Gastroesophageal sphincter (tissue), 4 donors: Measurements from ENCODE around the gene KIF2A. TPM values are rescaled to one million over a fixed set of nuclear protein-coding genes. Genes with fewer than 3 reads are reported as not detected.
A peak's percentile ranks its signal among the peaks of the same experiment; 100 is the strongest.

Source experiments
- ATAC-seq: fragments of 150-250 bp; one replicate; pipeline ENCODE4 v1.9.1; 2016; ENCODE audit warnings: mild to moderate bottlenecking, moderate library complexity
- H3K27ac ChIP-seq, 4 donors: fragments of 200-600 bp; sonication (generic) in 3 of 4; 1 replicate in 3 of 4; 2 replicates in 1 of 4; pipeline ENCODE4 v1.5.1; 2016 to 2019
- H3K27me3 ChIP-seq: fragments of 200-600 bp; sonication (generic); one replicate; pipeline ENCODE4 v1.5.1; 2019
- H3K36me3 ChIP-seq, 2 donors: fragments of 200-600 bp; sonication (generic); one replicate each; pipeline ENCODE4 v1.5.1; 2019; ENCODE audit warnings: control low read depth in 1 of 2
- H3K4me1 ChIP-seq, 3 donors: fragments of 200-600 bp; sonication (generic); 1 replicate in 2 of 3; 2 replicates in 1 of 3; pipeline ENCODE4 v1.5.1; 2016 to 2019; ENCODE audit warnings: control low read depth in 2 of 3
- H3K4me3 ChIP-seq, 2 donors: fragments of 200-600 bp; sonication (generic); one replicate each; pipeline ENCODE4 v1.5.1; 2019; ENCODE audit warnings: mild to moderate bottlenecking in 1 of 2, moderate library complexity in 1 of 2
- H3K9me3 ChIP-seq, 3 donors: fragments of 200-600 bp; sonication (generic); one replicate each; pipeline ENCODE4 v1.5.1; 2017 to 2019; ENCODE audit warnings: control low read depth in 2 of 3
- EP300 ChIP-seq: sonication (generic); formaldehyde crosslinking; IDR thresholded peaks from one replicate; pipeline ENCODE4 v1.6.1; 2017; ENCODE audit warnings: antibody characterized with exemption, mild to moderate bottlenecking
- POLR2A ChIP-seq, 2 donors: fragments of 450-650 bp; IDR thresholded peaks; one replicate each; pipeline ENCODE4 v1.6.1; 2017; ENCODE audit warnings: antibody characterized with exemption in 2 of 2, mild to moderate bottlenecking in 2 of 2, moderate library complexity in 1 of 2
- POLR2AphosphoS5 ChIP-seq: sonication (generic); formaldehyde crosslinking; IDR thresholded peaks from one replicate; pipeline ENCODE4 v1.6.1; 2017; ENCODE audit warnings: antibody characterized with exemption
- WGBS, 2 donors: methylation state at CpG; one replicate each; pipeline ENCODE4 v1.1.5; 2018; ENCODE audit warnings: low coverage in 1 of 2; 5-methylcytosine and 5-hydroxymethylcytosine counted together
- total RNA-seq, 4 donors: library from RNA; depleted of rRNA; stranded (reverse); fragments of >200 nt; gene quantifications; one replicate each; pipeline ENCODE4 v1.1.0, GENCODE V29; 2016
- TF ChIP-seq, protein P1 (sequence below), 4 experiments: fragments of 200-600 bp in 2 of 4; fragments of 450-650 bp in 2 of 4; sonication (generic) in 1 of 4; IDR thresholded peaks; one replicate each; pipeline ENCODE4 v1.5.1; 2017 to 2019; ENCODE audit warnings: antibody characterized with exemption in 4 of 4, mild to moderate bottlenecking in 2 of 4, moderate library complexity in 2 of 4

Gene KIF2A
- total RNA-seq, 4 donors from 2014 or later: 27.1 to 50.6 (median 33.6) TPM

DNA sequence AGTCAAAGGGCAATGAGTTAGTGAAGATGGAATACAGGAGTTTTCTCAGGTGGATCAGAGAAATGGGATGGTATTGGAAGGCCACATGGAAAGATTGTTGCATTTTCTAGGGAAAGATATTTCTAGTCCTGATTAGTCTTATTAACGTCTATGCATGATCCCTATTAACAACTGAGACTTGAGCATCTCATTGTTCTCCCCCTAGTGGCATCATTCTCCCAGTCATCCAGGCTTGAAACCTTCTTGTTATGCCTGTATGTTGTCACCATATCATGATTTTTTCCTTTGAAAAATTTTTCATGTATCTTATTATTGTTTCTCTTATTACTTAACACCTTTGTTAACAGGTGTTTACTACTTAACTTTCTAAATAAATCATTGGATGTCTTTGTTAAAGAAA, 34.4 kb downstream of the KIF2A start:
- 7 to 36% methylated on average over 1 of the region's 1 CpG for WGBS, 2 donors

DNA sequence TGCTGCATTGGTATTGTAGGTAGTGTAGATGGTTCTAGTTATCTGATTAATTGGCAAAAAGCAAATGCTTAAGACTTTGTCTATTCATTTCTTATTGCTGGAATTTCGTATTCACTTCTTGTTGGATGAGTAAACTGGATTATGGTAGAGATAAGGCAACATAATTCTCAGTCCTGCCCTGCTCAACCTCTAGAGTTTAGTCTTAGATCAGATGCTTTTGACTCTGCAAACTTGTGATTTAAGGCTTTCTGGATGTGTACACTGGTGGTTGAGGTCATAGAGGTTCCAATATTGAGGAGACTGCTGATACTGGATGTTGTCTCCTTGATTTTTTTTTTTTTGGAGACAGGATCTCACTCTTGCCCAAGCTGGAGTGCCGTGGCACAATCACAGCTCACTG, 35.0 kb downstream of the KIF2A start:
- ATAC-seq: no peak
- Histone ChIP-seq H3K27ac (no peak overlapping the region), H3K4me3 (no peak overlapping the region), H3K27me3 (no peaks in the 10 kb centered on the region), H3K9me3 (no peaks in the 10 kb centered on the region), H3K36me3 (no peaks in the 10 kb centered on the region), H3K4me1 (no peaks in the 10 kb centered on the region)
- 95 to 100% methylated on average over 2 of the region's 2 CpGs for whole genome bisulfite sequencing, 2 donors
- TF ChIP-seq POLR2AphosphoS5 (no peak), POLR2A (IDR thresholded peaks at IDR 0.05) (no peak), EP300 (no peak)
- TF ChIP-seq, protein P1, sequence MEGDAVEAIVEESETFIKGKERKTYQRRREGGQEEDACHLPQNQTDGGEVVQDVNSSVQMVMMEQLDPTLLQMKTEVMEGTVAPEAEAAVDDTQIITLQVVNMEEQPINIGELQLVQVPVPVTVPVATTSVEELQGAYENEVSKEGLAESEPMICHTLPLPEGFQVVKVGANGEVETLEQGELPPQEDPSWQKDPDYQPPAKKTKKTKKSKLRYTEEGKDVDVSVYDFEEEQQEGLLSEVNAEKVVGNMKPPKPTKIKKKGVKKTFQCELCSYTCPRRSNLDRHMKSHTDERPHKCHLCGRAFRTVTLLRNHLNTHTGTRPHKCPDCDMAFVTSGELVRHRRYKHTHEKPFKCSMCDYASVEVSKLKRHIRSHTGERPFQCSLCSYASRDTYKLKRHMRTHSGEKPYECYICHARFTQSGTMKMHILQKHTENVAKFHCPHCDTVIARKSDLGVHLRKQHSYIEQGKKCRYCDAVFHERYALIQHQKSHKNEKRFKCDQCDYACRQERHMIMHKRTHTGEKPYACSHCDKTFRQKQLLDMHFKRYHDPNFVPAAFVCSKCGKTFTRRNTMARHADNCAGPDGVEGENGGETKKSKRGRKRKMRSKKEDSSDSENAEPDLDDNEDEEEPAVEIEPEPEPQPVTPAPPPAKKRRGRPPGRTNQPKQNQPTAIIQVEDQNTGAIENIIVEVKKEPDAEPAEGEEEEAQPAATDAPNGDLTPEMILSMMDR (IDR thresholded peaks at IDR 0.05): no peak

More for the DNA sequence above, 34.4 kb downstream of the KIF2A start:
- Histone ChIP-seq H3K4me3 (no peak overlapping the region), H3K9me3 (no peaks in the 10 kb centered on the region), H3K27ac (no peak overlapping the region), H3K4me1 (no peaks in the 10 kb centered on the region), H3K27me3 (no peaks in the 10 kb centered on the region), H3K36me3 (no peaks in the 10 kb centered on the region)
- TF ChIP-seq, protein P1 (IDR thresholded peaks at IDR 0.05): peak in 1 of 4 experiments; percentile 28
- TF ChIP-seq EP300 (no peak), POLR2AphosphoS5 (no peak), POLR2A (IDR thresholded peaks at IDR 0.05) (no peak)
- no peak for ATAC-seq

DNA sequence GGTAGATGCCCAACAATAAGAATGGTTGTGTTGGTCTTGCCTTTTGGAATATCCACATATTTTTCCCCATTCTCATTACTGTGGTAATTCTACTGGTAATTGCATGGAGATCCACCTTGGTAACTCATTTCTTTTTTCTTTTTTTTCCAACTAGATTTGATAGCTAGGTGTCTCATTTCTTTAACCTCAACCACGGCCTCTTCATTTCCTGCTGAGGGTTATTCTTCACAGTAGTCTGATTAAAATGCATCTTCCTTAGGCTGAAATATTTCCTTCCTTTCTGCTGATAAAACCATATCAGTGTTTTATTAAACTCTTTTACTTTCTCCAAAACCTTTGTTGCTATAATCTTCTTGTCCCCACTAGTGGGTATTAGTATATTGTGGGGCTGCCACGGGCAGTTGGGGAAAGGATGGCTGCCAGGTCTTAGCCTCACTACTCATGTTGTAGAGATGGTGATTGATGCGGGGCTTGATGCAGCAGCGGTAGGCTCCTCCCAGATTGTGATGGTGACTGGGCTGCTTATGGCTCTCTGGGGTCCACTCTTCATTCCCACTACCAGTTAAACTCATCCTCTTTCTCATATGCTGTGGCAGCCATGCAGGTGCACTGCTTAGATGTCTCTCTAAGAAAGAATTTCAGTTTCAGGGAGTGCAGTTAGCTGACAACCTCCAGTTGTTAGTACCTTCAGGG, 35.9 kb downstream of the KIF2A start:
- H3K4me3 ChIP-seq: no peak overlapping the region
- peaks cover 0 to 7% (median 0%) of the 10 kb centered on the region in 3 donors for H3K4me1 ChIP-seq
- no peaks in the 10 kb centered on the region for H3K9me3 ChIP-seq
- H3K27me3 ChIP-seq: no peaks in the 10 kb centered on the region
- H3K27ac ChIP-seq: no peak overlapping the region
- no peak for ATAC-seq
- TF ChIP-seq POLR2AphosphoS5: no peak
- TF ChIP-seq, protein P1 (IDR thresholded peaks at IDR 0.05): no peak
- no peak for TF ChIP-seq POLR2A (IDR thresholded peaks at IDR 0.05)
- no peak for TF ChIP-seq EP300
- WGBS, 2 donors: 67 to 94% methylated on average over 2 to 4 of the region's 4 CpGs
- no peaks in the 10 kb centered on the region for H3K36me3 ChIP-seq

DNA sequence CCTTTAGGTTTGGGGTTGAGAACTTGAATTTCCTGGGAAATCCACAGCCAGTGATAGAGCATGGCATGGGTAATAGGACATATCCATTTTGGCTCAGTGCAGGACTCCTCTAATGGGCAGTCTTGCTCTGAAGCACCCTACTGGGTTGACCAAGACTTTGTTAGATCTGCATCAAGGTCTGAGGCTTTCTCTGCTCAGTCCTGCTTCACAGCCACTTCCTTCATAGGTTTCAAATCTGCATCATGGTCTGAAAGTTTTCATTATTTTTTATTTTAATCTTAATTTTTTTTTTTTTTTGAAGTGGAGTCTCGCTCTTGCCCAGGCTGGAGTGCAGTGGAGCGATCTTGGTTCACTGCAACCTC, 36.5 kb downstream of the KIF2A start:
- Histone ChIP-seq H3K27me3 (no peaks in the 10 kb centered on the region), H3K4me1 (peaks cover 0 to 7% (median 0%) of the 10 kb centered on the region in 3 donors), H3K4me3 (no peak overlapping the region), H3K36me3 (peaks cover 0 to under 1% of the 10 kb centered on the region in 2 donors), H3K9me3 (no peaks in the 10 kb centered on the region), H3K27ac (no peak overlapping the region)
- 100% methylated on average over 2 of the region's 2 CpGs; no CpG with 5 or more reads in 1 of the 2 donors for WGBS, 2 donors
- TF ChIP-seq, protein P1 (IDR thresholded peaks at IDR 0.05): no peak
- TF ChIP-seq EP300 (no peak), POLR2AphosphoS5 (no peak), POLR2A (IDR thresholded peaks at IDR 0.05) (no peak)
- ATAC-seq: no peak

- no peak overlapping the region for H3K4me3 ChIP-seq
- no peak overlapping the region for H3K27ac ChIP-seq
- no peaks in the 10 kb centered on the region for H3K9me3 ChIP-seq
- no peak for ATAC-seq
- H3K4me1 ChIP-seq: peaks cover 0 to 7% (median 0%) of the 10 kb centered on the region in 3 donors
- 100% methylated on average over 1 of the region's 1 CpG for WGBS, 2 donors
- H3K27me3 ChIP-seq: no peaks in the 10 kb centered on the region
- peaks cover 0 to 10% of the 10 kb centered on the region in 2 donors for H3K36me3 ChIP-seq
- TF ChIP-seq EP300 (no peak), POLR2A (IDR thresholded peaks at IDR 0.05) (no peak), POLR2AphosphoS5 (no peak)
- TF ChIP-seq, protein P1 (IDR thresholded peaks at IDR 0.05): no peak
Observed at GRCh38 chr5:62343428-62343827, 37.4 kb downstream of the KIF2A start.
